NCI-H1694 treated with DMSO at 0.1 percent for 48 hours (cell line): ENCODE data around the gene KIT.

Experiments used
- DNase-seq: peaks from one replicate; lab custom pipeline; 2025; lab: John Stamatoyannopoulos, UW

The KIT gene

DNA sequence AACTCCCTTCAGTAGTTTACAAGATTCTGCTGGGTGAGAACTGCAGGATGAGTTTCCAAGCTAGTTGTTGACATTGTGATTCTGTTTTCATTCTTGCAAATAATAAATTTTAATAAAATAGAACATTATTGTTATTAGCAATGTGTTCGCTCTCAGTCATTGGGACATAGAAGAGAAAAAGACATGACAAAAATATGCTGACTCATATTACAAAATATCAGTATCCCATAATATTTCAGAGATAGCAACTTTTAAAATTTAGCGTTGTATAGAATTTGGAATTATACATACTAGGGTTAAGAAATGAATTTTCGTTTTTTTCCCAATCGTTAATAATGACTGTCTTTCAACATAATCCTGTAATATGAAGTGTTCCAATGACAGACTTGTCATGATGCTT lies 45.4 kb downstream of the KIT start:
- no peak for DNase-seq

DNA sequence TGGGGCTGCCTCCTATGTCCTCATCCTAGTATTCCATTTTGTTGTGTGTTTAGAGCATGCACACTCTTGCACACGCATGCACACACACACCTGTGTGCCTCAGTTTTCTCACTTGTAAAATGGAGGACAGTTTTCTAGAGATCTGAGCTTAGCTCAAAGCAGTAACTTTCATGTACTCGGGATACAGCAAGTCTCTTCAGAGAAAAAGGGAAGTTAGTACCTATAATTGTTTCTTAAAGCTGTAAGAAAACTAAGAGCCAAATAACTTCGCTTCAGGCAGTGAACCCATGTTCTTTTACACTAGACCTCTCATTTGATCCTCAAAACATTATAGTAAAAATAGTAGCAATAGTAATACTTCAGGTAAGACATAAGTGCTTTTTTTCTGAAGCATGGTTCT lies 49.6 kb downstream of the KIT start:
- DNase-seq: no peak

DNA sequence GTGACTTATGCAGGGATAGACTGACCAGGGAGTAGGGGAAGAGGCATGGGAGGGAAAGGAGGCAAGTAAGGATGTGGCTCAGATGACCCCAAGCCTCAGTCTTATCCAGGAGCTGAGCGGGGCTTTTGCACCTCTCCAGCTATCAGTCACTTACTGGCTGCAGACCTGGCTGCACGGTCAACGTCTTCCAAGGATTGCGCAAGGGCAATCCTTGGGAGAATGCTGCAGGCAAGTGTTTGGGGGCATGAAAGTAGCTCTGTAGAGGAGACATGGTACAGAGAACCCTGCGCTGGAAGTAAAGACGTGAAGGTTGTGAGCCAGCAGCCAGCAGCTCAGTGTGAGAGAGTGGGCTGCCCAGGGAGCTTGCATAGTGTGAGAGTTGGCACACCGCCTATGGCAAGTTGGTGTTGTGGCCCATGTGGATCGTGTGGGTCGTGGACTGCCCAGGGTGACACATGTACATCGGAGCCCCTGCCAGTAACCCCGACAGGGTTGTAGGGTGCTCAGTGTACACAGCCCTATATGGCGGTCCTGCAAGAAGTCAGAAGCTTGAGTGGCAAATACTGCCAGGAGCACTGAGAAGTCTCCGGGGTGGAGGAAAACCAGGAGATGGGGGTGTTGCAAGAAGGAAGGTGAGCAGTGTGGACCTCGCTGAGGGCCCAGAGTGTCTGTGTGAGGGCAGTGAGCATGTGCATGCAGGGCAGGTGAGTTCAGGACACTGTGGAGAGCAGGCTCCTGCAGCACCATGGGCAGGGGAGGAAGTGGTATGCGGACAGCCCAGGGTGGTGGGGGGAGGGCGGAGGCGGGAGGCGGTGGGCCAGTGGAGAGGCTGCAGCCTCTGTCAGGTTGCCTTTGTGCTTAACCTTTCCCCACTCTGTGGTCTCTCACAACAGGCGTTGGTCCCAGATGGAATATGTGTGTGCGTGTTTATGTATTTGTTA lies 50.9 kb downstream of the KIT start:
- DNase-seq: no peak

DNA sequence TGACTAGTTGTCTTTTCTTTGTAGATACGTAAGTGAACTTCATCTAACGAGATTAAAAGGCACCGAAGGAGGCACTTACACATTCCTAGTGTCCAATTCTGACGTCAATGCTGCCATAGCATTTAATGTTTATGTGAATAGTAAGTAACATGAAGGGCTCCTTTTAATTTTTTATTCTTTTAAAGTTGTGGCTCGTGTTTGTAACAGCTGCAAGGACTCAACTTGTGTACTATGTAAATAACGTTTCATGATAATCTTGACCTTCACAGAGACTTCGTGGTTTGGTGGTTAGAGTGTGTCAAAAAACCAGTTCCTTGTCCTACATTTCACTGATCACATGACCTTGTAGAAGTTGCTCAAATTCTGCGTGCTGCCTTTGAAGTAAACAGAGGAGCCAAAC lies 51.6 kb downstream of the KIT start:
- DNase-seq: no peak

DNA sequence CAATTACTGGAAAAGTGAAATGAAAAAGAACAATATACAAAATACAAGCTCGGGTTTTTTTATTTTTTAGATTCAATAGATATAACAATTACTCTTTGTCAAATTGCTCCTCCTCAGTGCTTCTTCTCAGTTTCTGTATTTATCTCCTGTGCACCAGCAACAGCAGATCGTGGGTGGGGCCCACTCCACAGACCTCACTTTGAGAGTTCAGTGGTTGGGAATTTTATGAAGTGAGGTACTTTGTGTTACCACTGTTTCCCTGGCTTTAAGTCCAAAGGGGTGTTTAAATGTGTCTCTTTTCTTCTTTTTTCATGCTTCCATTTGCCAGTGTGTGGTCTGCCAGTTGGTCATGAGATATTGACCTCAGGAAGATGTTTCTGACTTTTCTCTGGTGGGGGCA lies 54.4 kb downstream of the KIT start:
- no peak for DNase-seq

DNA sequence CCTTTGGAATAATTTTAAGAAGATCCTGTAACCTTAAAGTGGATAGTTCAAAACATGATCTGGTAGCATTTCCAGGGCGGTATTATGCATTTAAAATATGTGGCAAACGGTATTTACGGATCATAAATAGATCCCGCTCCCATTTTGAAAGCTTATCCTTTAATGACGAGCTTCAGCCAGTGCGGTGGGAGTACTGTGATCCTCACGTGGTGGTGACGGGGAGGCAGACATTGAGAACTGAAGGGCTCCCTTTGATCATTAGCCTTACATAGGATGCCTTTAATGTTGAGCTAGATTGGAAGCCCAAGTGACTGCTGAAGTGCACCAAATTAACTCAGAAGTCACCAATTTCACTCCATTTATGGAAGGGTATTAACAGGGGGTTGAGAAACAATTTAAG lies 56.9 kb downstream of the KIT start:
- DNase-seq: no peak

DNA sequence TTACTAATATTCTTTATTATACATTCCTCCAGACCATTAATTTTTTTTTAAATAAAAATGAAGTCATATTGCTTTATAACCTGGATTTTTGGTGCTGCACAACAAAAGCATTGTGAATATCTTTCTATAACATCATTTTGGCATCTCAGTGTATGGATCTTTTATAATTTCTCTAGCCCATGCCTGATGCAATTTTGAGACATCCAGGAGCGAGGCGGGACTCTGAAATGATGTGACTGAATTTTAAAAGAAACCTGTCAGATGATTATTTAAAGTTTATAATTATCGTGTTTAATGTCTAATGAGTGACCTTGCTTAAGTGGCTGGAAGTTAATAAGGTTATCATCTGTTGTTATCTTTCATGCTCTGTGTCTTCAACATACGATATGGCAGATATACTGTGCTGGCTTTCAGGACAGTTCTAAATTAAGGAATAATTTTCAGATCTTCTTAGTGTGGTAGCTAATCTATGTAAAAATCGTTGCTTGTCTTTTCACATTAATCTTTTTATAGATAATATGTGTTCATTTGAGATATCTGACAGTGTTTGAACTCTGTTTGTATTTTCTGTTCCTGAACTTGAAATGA lies 58.8 kb downstream of the KIT start:
- DNase-seq: no peak

DNA sequence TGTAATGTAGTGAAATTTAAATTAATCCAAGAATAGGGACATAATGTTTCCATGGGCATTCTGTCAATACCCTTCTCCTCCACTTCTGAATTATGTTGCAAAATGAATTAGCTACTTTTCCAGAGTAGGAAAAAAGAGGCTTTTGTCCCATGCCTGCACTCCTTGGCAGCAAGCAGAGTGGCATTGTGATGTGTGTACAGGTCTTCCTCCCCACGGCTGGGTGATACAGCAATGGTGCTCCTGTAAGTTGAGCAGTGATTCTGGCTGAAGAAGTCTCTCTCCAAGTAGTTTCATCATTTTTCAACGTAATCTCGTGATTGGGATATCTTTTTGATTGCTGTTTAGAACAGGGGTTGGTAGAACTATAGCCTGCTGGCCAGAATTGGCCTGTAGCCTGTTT lies 59.9 kb downstream of the KIT start:
- DNase-seq: no peak

DNA sequence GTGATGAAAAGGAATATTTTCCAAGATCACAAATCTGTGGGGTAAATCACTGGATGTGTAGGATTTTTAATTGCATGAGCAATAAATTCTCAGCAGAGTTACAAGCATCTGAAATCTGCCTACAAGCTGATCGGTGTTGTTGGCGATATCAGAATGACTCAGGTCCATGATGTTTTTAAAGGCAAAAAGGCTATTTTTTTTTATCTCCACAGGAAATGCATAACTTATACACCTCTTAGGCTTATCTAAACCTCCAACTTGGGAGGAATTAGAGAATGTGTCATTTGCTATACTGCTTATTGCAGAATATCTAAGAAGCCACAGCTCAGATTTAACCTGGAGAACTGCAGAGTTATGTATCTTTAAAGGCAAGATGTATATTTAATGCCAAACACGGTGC lies 61.6 kb downstream of the KIT start:
- DNase-seq: no peak

DNA sequence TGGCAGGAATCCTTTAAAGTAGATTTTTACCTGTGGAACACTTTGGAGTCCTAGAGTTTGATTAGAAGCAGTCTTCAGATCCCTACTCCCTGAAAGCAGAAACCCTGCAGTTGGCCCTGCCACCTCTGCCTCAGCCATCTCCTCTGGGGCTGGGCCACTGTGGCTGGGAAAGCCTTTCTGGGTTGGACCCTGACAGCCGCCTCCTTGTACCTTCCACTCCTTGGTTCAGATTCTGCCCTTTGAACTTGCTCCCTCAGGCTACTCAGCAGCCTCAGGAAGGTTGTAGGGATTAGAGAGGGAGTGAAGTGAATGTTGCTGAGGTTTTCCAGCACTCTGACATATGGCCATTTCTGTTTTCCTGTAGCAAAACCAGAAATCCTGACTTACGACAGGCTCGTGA lies 65.5 kb downstream of the KIT start:
- peak; percentile 55 for DNase-seq

DNA sequence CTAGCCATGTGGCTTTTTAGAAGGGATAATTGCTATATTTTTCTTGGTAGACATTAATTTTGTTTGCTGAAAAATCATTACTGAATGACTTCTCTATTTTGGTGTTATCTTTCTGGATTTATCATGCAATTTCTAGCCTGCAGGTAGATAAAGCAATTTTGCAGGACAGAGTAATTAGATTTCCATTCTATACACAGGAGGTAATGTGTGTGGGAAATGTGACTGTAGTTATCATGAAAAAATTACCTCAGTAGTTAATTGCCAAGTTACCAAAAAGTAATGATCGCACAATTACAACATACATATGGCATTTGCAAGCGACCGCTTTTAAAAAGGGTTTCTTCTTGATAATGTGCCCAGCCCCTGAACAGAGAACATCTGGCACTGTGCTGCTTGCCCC lies 66.1 kb downstream of the KIT start:
- peak; percentile 59 for DNase-seq

DNA sequence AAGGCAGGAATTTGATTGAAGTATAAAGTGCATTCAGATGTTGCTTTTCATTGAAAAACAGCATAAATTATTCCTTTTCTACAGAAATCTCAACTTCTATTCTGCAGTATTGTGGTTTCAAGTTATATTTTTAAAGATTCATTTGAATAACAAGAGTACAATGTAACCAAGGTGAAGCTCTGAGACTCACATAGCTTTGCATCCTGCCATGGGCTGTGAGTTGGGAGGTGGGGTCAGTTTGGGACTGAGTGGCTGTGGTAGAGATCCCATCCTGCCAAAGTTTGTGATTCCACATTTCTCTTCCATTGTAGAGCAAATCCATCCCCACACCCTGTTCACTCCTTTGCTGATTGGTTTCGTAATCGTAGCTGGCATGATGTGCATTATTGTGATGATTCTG lies 69.2 kb downstream of the KIT start:
- DNase-seq: no peak

DNA sequence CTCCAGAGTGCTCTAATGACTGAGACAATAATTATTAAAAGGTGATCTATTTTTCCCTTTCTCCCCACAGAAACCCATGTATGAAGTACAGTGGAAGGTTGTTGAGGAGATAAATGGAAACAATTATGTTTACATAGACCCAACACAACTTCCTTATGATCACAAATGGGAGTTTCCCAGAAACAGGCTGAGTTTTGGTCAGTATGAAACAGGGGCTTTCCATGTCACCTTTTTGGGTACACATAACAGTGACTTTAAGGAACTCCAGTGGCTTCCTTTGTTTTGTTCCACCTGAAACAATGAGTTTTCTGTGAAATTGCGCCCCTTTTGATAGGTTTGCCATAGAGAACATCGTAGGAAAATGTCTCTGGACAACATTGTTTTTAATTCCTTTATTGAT lies 69.6 kb downstream of the KIT start:
- DNase-seq: no peak

DNA sequence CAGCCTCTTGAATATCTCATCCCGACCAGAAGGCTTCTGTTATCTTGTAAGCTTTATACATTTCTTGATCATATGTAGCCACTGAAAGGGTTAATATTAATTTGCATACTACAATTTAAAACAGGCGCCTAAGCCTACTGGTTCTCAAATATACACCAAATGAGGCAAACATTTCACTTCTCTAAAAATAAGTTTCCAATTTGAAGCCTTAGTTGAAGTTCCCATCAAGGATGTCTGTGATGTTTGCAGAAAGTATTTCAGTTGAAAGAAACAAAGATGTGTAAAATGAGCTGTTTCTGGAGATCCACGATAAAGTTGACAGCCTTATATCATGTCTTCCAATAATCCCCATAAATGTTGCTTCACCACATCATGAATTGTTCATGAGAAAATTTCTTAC lies 70.6 kb downstream of the KIT start:
- no peak for DNase-seq

DNA sequence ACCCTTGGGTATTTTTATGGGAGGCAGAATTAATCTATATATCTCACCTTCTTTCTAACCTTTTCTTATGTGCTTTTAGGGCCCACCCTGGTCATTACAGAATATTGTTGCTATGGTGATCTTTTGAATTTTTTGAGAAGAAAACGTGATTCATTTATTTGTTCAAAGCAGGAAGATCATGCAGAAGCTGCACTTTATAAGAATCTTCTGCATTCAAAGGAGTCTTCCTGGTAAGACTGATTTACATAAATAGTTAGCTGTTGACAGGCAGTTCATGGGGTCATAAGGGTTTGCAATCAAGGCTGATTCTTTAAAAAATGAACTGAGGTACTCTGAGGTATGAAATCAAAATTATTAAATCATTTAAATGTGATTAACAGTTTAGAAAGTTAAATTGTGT lies 71.5 kb downstream of the KIT start:
- DNase-seq: no peak

DNA sequence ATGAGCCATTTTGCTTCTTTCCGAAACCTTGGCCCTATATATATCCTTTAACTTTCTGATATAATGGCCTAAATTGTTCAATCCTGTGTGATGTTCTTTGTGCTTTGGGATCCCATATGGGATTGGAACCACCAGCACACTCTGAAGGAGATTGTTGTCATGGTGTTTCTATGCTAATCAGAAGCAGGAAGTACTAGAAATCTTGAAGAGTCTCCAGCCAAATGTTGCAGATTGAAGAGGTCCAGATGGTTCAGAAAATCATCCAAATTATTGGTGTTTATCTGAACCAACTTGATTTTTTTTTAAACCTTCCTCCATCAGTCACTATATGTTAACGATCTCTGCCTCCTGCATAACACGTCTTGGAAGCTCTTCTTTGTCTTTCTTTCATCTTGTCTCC lies 72.8 kb downstream of the KIT start:
- no peak for DNase-seq

DNA sequence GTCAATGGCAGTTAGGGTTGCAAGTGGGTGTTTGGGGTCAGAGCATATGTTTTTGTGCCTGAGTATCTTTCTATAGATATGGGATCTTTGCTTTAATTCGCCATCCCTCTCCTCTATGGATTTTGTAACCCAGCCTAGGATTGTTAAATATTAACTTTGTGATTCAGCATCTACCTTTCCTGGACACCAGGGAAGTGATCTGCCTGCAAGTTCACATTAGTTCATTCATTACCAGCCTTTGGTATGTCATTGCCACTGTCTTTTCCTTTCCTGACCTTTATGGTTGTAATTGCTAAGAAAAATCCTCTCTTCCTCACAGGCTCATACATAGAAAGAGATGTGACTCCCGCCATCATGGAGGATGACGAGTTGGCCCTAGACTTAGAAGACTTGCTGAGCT lies 73.8 kb downstream of the KIT start:
- DNase-seq: no peak

DNA sequence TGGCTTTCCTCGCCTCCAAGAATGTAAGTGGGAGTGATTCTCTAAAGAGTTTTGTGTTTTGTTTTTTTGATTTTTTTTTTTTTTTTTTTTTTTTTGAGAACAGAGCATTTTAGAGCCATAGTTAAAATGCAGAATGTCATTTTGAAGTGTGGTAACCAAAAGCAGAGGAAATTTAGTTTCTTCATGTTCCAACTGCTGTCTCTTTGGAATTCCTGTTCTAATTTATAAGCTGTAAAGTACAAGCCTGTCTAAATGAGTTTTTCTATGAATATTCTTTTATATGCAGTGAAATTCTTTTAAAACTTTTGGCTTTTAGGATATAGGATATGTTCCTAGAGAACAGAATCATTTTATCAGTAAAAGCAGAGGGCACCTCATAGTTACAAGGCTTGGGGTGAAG lies 74.2 kb downstream of the KIT start:
- DNase-seq: no peak

DNA sequence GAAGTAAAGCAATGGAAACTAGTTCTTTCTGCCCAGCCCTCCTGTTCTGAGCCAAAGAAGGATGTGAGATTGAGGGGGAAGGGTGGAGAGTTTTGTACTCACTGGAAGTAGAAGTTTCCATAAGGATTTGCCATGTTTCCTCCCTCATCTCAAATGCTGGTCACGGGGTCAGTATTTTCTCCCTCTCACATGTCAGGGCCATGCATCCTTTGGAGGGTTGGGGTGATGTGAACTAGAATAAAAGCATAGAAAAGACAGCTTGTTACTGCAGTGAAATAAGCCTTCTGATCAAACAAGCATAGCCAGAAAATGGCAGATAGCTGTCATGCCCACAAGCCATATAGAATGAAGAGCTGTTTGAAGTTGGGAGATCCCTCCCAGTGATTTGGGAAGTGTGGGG lies 79.7 kb downstream of the KIT start:
- DNase-seq: no peak

DNA sequence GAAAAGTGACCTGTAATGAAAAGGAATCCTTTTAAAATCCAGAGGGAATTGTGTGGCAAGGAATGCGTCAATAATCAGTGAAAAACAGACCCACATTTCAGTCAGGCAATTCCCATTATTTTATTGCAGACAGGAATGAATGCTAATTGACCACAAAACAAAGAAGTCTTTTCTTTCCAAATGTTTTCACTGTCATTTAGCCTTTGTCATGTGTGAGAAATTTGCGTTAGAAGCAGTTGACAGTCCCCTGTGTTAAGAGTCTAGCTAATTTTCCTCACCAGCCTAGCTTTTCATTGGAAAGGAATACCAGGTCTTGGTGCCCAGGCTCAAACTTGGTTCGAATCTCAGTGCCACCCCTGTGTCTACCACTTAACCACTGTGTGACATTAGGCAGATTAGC lies 83.4 kb downstream of the KIT start:
- no peak for DNase-seq

DNA sequence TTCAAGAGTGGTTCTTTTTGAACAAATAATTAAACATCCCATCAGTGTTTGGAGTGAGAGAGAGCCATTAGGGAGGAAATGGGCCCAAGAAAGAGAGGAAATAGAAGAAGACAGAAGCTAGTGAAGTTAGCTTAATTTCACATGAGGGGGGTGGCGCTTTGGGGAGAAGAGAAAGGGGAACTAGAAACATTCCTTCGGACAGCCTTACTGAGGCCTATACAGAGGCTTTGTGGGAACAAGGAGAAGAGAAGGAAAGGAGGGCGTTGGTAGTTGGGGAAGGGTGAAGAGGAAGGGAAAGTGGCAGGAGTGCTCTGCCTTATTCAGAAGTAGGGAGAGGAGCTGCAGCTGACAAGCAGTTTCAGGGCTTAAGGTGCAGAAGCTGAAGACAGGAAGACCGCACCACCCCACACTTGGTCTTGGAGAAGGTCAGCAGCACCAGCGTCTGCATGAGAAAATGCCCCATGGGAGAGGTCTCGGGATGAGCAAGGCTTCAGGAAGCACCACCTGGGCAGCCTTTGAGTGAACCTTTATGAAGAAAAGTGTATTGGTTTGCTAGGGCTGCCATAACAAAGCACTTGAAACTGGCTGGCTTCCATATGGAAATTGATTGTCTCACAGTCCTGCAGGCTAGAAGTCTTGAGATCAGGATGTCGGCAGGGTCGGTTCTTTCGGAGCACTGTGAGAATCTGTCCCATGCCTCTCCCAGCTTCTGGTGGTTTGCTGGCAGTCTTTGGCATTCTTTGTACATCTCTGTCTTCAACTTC lies 85.1 kb downstream of the KIT start:
- DNase-seq: no peak

DNA sequence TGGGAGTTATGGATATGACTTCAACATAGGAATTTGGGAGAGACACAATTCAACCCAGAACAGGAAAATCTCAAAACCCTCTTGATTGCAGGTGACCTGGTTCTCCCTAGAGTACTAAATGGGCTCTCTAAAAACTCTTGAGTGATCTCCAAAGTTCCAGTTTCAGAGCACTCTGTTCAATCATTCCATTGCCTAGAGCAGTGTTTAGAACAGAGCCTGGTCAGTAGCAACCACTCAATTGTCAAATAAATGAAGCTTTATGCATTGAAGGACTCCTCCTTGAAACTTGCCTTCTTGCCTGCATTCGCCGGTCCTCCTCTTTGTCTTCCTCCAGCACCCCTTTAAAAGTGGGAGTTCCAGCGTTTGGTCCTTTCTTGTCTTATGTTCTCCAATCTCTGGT lies 85.8 kb downstream of the KIT start:
- no peak for DNase-seq

DNA sequence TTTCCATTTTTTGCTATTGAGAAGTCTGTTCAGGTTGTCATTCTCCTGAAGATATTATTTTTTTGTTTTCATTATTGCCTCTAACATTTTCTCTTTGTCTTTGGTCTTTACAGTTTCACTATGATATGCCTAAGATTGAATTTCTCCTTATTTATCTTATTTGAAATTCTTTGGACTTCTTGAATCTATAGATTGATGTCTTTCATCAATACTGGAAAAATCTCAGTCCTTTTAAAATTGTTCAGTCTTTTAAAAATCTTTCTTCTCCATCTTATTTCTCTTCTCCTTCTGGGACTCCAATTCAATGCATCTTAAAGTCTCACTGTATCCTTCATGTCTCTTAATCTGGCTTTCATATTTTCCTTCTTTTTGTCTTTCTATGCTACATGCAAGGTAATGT lies 86.7 kb downstream of the KIT start:
- DNase-seq: no peak
